ENCODE results near the gene SNX27.
"Not testable (repeated sequence)": the region's sequence is repeated elsewhere in the genome, so short reads cannot be mapped to it uniquely, and the experiment has no call there.

The SNX27 gene

GRCh38 chr1:151596166-151596953 is 15.5 kb upstream of the SNX27 start:
- no peak for FAIRE-seq

GRCh38 chr1:151602550-151602949 is 9.3 kb upstream of the SNX27 start:
- not testable (repeated sequence) for DNase-seq (ENCODE audit: extremely low spot score, insufficient read length, low read depth); FAIRE-seq

More at GRCh38 chr1:151596166-151596953, 15.5 kb upstream of the SNX27 start:
- no peak for DNase-seq (ENCODE audit: extremely low spot score, insufficient read length, low read depth)

GRCh38 chr1:151604291-151604690 is 7.6 kb upstream of the SNX27 start:
- no peak for FAIRE-seq

GRCh38 chr1:151606384-151606783 is 5.5 kb upstream of the SNX27 start:
- DNase-seq (ENCODE audit: extremely low spot score, insufficient read length, low read depth) (no peak), FAIRE-seq (no peak)

More at GRCh38 chr1:151604291-151604690, 7.6 kb upstream of the SNX27 start:
- DNase-seq (ENCODE audit: extremely low spot score, insufficient read length, low read depth): no peak

- FAIRE-seq (no peak), DNase-seq (ENCODE audit: extremely low spot score, insufficient read length, low read depth) (no peak)
These were observed 5.0 kb upstream of the SNX27 start for GRCh38 chr1:151606857-151607256.

GRCh38 chr1:151610142-151610541 is 1.7 kb upstream of the SNX27 start:
- no peak for FAIRE-seq

GRCh38 chr1:151611288-151611790 is 511 bp upstream of the SNX27 start:
- no peak for DNase-seq (ENCODE audit: extremely low spot score, insufficient read length, low read depth)
- FAIRE-seq: no peak

More at GRCh38 chr1:151610142-151610541, 1.7 kb upstream of the SNX27 start:
- no peak for DNase-seq (ENCODE audit: extremely low spot score, insufficient read length, low read depth)

- FAIRE-seq (peak; percentile 31), DNase-seq (ENCODE audit: extremely low spot score, insufficient read length, low read depth) (no peak)
These were observed 841 bp downstream of the SNX27 start for GRCh38 chr1:151612501-151613281.

GRCh38 chr1:151613282-151613780 is 1.5 kb downstream of the SNX27 start:
- FAIRE-seq (no peak), DNase-seq (ENCODE audit: extremely low spot score, insufficient read length, low read depth) (no peak)

- FAIRE-seq (no peak), DNase-seq (ENCODE audit: extremely low spot score, insufficient read length, low read depth) (no peak)
These were observed 4.1 kb downstream of the SNX27 start for GRCh38 chr1:151615711-151616504.

GRCh38 chr1:151616505-151616849 is 4.6 kb downstream of the SNX27 start:
- DNase-seq (ENCODE audit: extremely low spot score, insufficient read length, low read depth) (no peak), FAIRE-seq (no peak)

GRCh38 chr1:151618003-151618402 is 6.2 kb downstream of the SNX27 start:
- FAIRE-seq (no peak), DNase-seq (ENCODE audit: extremely low spot score, insufficient read length, low read depth) (no peak)

GRCh38 chr1:151618470-151618869 is 6.6 kb downstream of the SNX27 start:
- FAIRE-seq (no peak), DNase-seq (ENCODE audit: extremely low spot score, insufficient read length, low read depth) (no peak)

GRCh38 chr1:151618996-151619395 is 7.1 kb downstream of the SNX27 start:
- not testable (repeated sequence) for DNase-seq (ENCODE audit: extremely low spot score, insufficient read length, low read depth); FAIRE-seq

- FAIRE-seq (no peak), DNase-seq (ENCODE audit: extremely low spot score, insufficient read length, low read depth) (no peak)
These were observed 7.7 kb downstream of the SNX27 start for GRCh38 chr1:151619489-151620093.

GRCh38 chr1:151620286-151620685 is 8.4 kb downstream of the SNX27 start:
- FAIRE-seq (no peak), DNase-seq (ENCODE audit: extremely low spot score, insufficient read length, low read depth) (no peak)

- DNase-seq (ENCODE audit: extremely low spot score, insufficient read length, low read depth) (no peak), FAIRE-seq (no peak)
These were observed 9.5 kb downstream of the SNX27 start for GRCh38 chr1:151621351-151621750.

GRCh38 chr1:151624783-151625182 is 12.9 kb downstream of the SNX27 start:
- DNase-seq (ENCODE audit: extremely low spot score, insufficient read length, low read depth) (no peak), FAIRE-seq (no peak)

- DNase-seq (ENCODE audit: extremely low spot score, insufficient read length, low read depth) (no peak), FAIRE-seq (no peak)
These were observed 15.0 kb downstream of the SNX27 start for GRCh38 chr1:151626740-151627334.

All from GM18507 (cell line).